ENCODE measurements around the gene MT1X. TPM values are rescaled to one million over a fixed set of nuclear protein-coding genes. Genes with fewer than 3 reads are reported as not detected.

The MT1X gene
- total RNA-seq, 1 experiment from 2014 or later = 328 TPM

DNA sequence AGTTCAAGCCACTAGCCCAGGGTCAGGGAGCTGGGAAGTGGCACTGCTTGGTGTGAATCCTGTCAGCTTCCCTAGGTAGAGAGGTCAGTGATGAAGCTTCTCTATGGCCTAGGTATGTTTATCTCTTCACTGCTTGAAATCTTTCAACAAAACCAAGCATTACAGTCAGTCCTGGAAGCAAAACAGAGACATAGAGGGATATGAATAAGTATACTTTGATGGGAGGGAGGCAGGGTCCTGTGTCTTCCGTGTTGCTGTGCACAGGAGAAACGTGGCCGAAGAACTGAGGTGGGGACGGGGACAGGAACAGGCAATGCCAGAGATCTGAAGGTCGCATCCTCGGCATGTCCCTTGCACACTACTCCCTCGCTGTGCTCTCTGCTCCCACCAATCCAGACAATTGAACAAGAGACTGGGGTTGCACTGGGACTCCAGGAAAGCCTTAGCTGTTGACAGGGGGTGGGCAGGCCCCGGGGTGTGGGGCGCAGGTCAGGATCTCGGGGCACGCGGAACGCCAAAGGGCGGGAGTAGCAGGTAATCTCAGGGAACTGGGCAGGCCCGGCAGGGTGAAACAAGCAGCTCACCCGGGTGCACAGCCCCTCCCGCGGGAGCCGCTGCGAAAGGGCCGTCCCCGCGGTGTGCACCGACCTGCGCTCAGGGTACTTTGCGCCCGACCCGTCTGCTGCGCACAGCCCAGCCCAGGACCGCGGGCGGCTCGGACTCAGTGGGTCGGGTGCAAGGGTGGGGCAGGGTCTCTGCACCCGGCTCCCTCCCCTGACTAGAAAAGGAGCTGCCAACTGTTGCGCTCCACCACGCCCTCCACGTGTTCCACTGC, 13.0 kb upstream of the MT1X start, which contains the start of gene MT1H:
TSS of gene MT1H (plus strand) at position 810 of the 835 bp plus-strand sequence. CDS start 71 bp downstream, outside the sequence.
- Mint-ChIP-seq H3K27ac (no peak within 1 kb of the TSS), H3K27me3 (ENCODE audit: low read depth) (peaks cover 93% of the 10 kb centered on the region), H3K4me3 (peak within 1 kb of the TSS; percentile 74), H3K9me3 (no peaks in the 10 kb centered on the region), H3K4me1 (peaks cover 45% of the 10 kb centered on the region), H3K36me3 (no peaks in the 10 kb centered on the region)
- DNase-seq (ENCODE audit: low spot score) (peak; percentile 57), ATAC-seq (peak; percentile 29)
- TF ChIP-seq GTF2I (CRISPR knock-in tag; conservative IDR thresholded peaks at IDR 0.05) (no peak), SMAD3 (CRISPR knock-in tag; IDR thresholded peaks at IDR 0.05; ENCODE audit: borderline replicate concordance) (no peak), FOXP1 (CRISPR knock-in tag; IDR thresholded peaks at IDR 0.05; ENCODE audit: borderline replicate concordance) (no peak), ZNF317 (CRISPR knock-in tag; IDR thresholded peaks at IDR 0.05; ENCODE audit: borderline replicate concordance, low read depth) (no peak), ZNF396 (CRISPR knock-in tag; IDR thresholded peaks at IDR 0.05; ENCODE audit: borderline replicate concordance) (no peak), MXD4 (CRISPR knock-in tag; IDR thresholded peaks at IDR 0.05; ENCODE audit: borderline replicate concordance) (no peak), PRRX2 (CRISPR knock-in tag; IDR thresholded peaks at IDR 0.05) (no peak), MYBL2 (CRISPR knock-in tag; IDR thresholded peaks at IDR 0.05) (no peak), ATF3 (CRISPR knock-in tag; conservative IDR thresholded peaks at IDR 0.05) (no peak), CREM (CRISPR knock-in tag; IDR thresholded peaks at IDR 0.05) (no peak; the same call in 1 of the 2 replicates), E2F5 (CRISPR knock-in tag; IDR thresholded peaks at IDR 0.05) (no peak), NR2C2 (CRISPR knock-in tag; IDR thresholded peaks at IDR 0.05) (no peak), CREB1 (CRISPR knock-in tag; IDR thresholded peaks at IDR 0.05) (no peak)
- TF ChIP-seq, protein P1, sequence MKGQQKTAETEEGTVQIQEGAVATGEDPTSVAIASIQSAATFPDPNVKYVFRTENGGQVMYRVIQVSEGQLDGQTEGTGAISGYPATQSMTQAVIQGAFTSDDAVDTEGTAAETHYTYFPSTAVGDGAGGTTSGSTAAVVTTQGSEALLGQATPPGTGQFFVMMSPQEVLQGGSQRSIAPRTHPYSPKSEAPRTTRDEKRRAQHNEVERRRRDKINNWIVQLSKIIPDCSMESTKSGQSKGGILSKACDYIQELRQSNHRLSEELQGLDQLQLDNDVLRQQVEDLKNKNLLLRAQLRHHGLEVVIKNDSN (CRISPR knock-in tag; IDR thresholded peaks at IDR 0.05) = peak; percentile 49; the same call in 1 of the 2 replicates
- TF ChIP-seq, protein P2, sequence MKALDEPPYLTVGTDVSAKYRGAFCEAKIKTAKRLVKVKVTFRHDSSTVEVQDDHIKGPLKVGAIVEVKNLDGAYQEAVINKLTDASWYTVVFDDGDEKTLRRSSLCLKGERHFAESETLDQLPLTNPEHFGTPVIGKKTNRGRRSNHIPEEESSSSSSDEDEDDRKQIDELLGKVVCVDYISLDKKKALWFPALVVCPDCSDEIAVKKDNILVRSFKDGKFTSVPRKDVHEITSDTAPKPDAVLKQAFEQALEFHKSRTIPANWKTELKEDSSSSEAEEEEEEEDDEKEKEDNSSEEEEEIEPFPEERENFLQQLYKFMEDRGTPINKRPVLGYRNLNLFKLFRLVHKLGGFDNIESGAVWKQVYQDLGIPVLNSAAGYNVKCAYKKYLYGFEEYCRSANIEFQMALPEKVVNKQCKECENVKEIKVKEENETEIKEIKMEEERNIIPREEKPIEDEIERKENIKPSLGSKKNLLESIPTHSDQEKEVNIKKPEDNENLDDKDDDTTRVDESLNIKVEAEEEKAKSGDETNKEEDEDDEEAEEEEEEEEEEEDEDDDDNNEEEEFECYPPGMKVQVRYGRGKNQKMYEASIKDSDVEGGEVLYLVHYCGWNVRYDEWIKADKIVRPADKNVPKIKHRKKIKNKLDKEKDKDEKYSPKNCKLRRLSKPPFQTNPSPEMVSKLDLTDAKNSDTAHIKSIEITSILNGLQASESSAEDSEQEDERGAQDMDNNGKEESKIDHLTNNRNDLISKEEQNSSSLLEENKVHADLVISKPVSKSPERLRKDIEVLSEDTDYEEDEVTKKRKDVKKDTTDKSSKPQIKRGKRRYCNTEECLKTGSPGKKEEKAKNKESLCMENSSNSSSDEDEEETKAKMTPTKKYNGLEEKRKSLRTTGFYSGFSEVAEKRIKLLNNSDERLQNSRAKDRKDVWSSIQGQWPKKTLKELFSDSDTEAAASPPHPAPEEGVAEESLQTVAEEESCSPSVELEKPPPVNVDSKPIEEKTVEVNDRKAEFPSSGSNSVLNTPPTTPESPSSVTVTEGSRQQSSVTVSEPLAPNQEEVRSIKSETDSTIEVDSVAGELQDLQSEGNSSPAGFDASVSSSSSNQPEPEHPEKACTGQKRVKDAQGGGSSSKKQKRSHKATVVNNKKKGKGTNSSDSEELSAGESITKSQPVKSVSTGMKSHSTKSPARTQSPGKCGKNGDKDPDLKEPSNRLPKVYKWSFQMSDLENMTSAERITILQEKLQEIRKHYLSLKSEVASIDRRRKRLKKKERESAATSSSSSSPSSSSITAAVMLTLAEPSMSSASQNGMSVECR (CRISPR knock-in tag; IDR thresholded peaks at IDR 0.05; ENCODE audit: borderline replicate concordance) = 0 out of 2 replicates have a peak, but pooled peaks have one; percentile 38
- TF ChIP-seq, protein P3, sequence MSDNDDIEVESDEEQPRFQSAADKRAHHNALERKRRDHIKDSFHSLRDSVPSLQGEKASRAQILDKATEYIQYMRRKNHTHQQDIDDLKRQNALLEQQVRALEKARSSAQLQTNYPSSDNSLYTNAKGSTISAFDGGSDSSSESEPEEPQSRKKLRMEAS (CRISPR knock-in tag; IDR thresholded peaks at IDR 0.05) = peak; percentile 70
- TF ChIP-seq, protein P4, sequence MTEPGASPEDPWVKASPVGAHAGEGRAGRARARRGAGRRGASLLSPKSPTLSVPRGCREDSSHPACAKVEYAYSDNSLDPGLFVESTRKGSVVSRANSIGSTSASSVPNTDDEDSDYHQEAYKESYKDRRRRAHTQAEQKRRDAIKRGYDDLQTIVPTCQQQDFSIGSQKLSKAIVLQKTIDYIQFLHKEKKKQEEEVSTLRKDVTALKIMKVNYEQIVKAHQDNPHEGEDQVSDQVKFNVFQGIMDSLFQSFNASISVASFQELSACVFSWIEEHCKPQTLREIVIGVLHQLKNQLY (CRISPR knock-in tag; IDR thresholded peaks at IDR 0.05) = no peak
- TF ChIP-seq, protein P5, sequence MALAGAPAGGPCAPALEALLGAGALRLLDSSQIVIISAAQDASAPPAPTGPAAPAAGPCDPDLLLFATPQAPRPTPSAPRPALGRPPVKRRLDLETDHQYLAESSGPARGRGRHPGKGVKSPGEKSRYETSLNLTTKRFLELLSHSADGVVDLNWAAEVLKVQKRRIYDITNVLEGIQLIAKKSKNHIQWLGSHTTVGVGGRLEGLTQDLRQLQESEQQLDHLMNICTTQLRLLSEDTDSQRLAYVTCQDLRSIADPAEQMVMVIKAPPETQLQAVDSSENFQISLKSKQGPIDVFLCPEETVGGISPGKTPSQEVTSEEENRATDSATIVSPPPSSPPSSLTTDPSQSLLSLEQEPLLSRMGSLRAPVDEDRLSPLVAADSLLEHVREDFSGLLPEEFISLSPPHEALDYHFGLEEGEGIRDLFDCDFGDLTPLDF (CRISPR knock-in tag; IDR thresholded peaks at IDR 0.05) = no peak
- POLR2A ChIA-PET = interaction anchor here (0.7 to 3.4 kb wide), 9 partner anchors 11 to 61 kb away, joined by 3 to 46 read pairs (median 6); partner anchors contain the start of genes MT1E, MT1F, MT1X and MT2A
- CTCF ChIA-PET = interaction anchor here (0.6 to 3.6 kb wide), 4 partner anchors 16 to 50 kb away, joined by 3 to 24 read pairs (median 4); no protein-coding TSS in a partner anchor
